ENCODE data around the gene FAM110A. TPM values are rescaled to one million over a fixed set of nuclear protein-coding genes. Genes with fewer than 3 reads are reported as not detected.

The FAM110A gene
- total RNA-seq, 1 donor from 2014 or later = 1.4 TPM

Other genes with a start within 250 kb of the FAM110A start
- 0.60 and 0.87 TPM in 2 replicates for gene TCF15, start 223.4 kb upstream of the FAM110A start, total RNA-seq
- 21.2 and 25.7 TPM in 2 replicates for gene SRXN1, start 180.5 kb upstream of the FAM110A start, total RNA-seq
- not detected in 2 replicates for gene SCRT2, start 157.9 kb upstream of the FAM110A start, total RNA-seq
- gene SLC52A3, start 65.2 kb upstream of the FAM110A start, total RNA-seq = under 0.01 TPM in 2 replicates
- not detected in 2 replicates for gene ANGPT4, start 82.6 kb downstream of the FAM110A start, total RNA-seq
- gene RSPO4, start 168.6 kb downstream of the FAM110A start, total RNA-seq = not detected in 2 replicates